Breast epithelium (tissue), 3 donors: Measurements from ENCODE around the gene AGRN.

Experiments used
- CTCF ChIP-seq, 3 donors: fragments of 450-650 bp; IDR thresholded peaks; one replicate each; pipeline ENCODE4 v1.5.1; 2016 to 2017; ENCODE audit warnings: antibody characterized with exemption in 3 of 3, mild to moderate bottlenecking in 3 of 3, moderate library complexity in 3 of 3
- POLR2A ChIP-seq: fragments of 450-650 bp; IDR thresholded peaks from one replicate; pipeline ENCODE4 v1.6.1; 2016; ENCODE audit warnings: antibody characterized with exemption, mild to moderate bottlenecking, moderate library complexity

- TF ChIP-seq CTCF (IDR thresholded peaks at IDR 0.05) (no peak), POLR2A (no peak)
Observed at GRCh38 chr1:974293-974640, 45.7 kb upstream of the AGRN start.
